M059J (cell line): Measurements from ENCODE around the gene KSR1. TPM values are rescaled to one million over a fixed set of nuclear protein-coding genes. Genes with fewer than 3 reads are reported as not detected.

Experiments used
- DNase-seq: peaks from one replicate; pipeline ENCODE4 v3.0.0-alpha.2; 2012; ENCODE audit warnings: low read depth
- total RNA-seq: library from RNA; depleted of rRNA; stranded (reverse); fragments of >200 nt; shearing (Covaris generic); gene quantifications from 2 replicates; pipeline ENCODE4 v1.2.3, GENCODE V29; 2014

The KSR1 gene
- total RNA-seq, 1 experiment from 2014 or later, result 3.8 TPM

DNA sequence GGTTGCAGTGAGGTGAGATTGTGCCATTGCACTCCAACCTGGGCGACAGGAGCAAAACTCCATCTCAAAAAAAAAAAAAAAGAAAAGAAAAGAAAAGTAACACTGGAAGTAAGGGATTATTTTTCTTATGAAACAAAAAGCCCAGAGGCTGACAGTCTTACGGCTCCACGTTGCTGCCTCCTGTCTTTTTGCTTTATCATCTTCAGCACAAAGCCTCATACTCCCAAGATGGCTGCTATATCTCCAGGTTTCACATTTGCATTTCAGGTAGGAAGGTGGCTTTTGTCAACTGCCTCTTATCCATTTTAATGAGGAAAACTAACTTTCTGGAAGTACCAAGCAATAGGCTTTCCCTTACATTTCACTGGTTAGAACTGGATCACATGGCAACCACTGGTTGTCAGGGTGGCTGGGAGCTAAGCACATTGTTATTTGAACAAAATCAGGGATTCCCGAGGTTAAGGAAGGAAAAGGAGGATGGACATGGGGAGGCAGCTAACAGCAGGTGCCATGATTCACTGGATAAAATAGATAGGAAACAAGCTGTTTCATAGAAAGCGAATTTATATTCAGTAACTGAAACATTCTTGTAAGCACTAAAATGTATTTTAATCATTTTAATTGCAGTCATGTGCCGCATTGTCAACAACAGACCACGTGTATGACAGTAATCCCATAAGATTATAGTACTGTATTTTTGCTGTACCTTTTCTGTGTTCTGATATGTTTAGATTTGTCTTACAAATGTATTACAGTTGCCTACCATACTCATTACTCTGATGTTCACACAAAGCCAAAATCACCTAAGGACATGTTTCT is 58.6 kb downstream of the KSR1 start:
- no peak for DNase-seq

DNA sequence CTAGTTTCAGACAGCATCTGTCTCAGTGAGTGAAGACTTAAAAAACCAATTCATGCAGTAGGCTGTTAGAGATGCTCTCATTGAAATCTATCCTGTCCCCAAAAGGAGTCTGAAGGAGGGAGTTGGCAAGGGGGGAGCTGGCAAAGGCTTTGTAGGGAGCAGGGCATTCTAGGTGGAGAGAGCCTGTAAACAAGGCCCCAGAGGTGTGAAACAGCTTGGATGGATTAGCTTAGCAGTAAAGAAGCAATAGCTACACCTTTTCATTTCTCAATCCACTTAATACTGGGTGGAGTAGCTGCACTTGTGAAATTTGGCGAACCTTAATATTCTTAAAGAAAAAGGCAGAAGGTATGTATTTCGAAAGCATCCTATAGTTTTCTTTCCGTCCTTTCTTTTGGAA is 61.8 kb downstream of the KSR1 start:
- DNase-seq, result no peak

DNA sequence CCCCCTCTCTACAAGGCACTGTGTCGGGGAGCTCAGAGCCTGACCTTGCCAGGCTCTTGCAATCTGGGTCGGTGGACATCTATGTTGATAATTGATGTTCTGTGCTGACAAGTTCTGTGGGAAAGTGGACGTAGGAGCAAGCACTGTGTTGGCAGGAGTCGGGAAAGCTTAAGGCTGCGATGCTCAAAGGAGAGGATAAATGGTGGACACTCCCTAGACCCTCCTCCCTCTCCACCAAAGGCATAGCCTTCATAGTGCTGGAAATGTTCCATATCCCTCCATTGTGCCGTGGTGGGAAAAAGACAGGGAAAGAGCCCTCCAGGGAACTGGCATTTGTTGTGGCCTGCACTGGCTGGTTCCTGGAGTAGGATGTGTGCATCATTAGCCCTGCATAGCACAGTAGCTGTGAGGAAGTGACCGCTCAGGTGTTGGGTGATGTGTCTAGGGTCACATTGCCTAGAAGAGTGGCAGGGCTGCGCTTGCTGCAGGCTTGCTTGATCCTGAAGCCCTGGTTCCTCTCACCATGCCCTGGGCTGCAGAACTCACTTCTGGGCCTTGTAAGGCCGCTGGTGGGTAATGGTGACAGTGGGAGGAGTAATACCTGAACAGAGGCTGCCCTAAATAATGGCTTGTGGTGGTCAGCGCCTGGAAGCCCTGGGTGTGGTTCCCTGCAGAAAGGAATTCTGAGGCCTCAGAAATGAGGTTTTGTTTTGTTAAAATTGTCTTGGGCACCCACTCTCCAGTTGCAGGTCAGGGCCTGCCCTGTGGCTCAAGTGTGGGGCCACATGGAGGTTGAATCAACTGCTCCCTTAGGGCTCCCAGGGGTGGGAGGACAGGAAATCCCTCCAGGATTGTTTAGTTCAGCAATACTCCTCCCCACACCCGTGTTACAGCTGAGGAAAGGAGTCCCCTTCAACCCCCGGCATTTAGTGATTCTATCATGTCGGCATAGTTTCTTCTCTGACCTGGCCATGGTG is 62.6 kb downstream of the KSR1 start:
- DNase-seq, result no peak

DNA sequence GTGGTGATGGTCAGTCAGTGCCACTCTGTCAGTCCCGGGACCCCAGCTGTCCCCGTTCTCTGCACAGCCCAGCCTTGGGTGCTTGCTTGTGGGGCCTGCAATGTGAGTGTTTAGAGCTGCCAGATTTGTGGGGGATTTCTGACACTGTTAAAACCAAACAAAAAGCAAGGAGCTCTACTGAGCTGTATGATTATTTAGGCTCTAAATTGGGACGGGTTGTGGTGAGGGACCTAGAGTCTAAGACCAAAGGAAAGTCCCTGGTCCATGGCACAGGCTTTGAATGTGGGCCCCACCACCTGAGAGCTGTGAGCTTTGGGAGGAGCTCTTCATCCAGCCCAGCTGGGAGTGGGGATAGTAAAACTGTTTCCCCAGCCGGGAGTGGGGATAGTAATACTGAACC is 63.3 kb downstream of the KSR1 start:
- no peak for DNase-seq

DNA sequence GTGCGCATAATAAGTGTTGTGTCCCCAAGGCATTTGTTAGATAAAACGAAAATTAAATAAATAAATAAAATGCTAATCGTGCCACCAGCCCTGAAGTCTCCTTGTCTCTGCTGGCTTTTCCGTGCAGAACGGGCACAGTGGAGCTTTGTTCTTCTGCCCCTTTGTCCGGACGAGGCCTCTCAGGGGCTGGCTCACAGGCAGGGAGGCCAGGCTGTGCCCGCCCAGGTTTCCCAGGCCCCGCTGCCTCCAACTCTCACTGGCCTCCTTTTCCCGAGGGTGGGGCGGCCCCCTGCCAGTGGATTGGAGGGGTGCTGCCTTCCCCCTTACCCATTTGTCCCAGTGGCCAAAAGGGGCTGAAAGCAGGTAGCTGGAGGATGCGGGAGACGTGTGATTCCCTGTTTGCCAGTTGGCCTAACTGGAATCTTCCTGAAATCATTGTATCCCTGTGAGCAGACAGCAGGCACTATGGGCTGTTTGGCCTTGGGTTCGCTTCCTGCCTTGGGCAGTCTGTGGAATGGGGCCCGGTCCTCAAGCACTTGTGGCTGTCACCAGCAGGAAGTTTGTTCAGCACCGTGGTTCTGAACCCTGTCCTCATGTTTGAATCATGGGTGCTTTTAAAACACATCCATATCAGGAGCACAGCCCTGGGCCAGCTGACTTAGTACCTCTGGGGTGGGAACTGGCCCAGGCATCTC is 64.4 kb downstream of the KSR1 start:
- DNase-seq, result no peak

DNA sequence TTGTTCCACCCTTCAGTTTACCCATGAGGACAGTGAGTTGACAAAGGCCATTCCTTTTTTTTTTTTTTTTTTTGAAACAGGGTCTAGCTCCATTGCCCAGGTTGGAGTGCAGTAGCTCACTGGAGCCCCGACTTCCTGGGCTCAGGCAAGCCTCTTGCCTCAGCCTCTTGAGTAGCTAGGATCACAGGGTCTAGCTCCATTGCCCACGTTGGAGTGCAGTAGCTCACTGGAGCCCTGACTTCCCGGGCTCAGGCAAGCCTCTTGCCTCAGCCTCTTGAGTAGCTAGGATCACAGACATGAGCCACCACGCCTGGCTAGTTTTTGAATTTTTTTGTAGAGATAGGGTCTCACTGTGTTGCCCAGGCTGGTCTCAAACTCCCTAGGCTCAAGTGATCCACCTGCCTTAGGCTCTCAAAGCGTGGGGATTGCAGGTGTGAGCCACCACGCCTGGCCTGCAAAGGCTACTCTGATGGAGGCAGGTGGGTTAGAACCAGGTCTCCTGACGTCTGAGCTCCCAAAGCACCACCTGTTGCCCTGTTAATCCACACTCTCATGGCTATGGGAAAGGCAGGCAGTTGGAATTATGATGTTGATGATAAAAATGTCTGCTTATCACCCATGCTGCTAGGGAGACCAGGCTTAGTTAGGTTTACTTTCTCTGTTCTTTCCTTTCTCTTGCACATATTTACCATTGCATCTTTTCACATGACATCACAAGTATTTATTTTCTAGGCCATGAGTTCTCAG is 65.2 kb downstream of the KSR1 start:
- DNase-seq, result no peak

DNA sequence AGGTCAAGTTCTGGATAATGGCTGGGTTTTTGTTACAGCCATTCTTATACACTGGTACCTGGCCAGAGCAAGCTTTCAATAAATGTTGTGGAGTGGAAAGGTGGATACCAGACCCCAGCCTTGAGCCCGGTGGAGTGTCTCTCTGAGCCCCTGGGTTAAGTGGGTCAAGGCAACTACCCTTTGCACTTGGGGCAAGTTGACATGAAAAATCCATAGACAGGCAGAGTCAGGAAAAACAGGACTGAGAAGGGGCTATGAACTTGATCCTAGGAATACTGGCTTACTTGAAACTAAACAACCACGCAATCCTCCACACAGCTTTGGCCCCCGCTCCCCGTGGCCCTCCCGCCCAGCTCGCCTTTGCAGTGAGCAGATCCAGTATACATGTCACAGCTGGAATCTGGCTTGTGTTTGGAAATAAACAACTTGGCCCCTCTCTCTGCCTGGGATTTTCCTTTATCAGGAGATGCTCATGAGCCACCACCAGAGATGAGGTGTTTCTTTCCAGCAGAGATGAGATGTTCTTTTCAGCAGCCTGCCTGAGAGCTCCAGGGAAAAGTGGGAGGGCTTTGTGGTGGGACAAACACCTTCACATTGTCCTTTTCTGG is 65.9 kb downstream of the KSR1 start:
- DNase-seq, result no peak

DNA sequence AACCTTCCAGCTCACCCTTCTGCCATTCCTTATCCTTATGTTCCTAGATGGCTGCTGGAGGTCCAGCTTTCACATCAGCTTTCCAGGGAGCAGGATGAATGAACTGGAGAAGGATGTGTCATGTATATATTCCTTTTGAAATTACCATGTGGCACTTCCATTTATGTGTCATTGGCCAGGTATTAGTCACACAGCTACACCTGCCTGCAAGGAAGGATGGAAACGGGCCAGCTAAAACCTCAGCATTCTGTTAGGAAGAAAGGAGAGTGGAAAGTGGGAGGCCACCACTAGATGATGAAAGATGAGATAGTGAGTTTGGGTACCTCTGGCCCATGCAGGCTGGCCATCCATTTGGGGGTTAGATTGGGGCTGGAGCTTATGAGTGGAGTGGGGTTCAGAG is 67.5 kb downstream of the KSR1 start:
- DNase-seq, result peak; percentile 16

DNA sequence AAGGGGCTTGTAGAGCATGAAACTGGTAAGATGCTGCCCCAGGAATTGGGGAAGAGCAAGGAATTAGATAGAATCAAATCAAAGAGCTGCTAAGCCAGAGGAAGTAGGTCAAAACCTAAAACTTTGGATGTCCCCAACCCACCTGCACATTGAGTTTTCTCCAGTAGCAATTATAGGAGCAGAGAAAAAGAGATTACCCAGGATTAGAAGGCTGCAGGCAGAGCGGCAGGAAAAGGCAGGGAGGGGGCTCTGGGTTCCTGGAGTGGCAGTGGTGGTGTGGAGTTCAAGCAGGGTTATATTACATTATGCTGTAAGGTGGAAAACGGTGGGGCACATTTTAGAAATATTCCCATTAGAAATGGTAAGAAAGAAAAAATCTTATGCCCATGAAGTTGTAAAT is 68.3 kb downstream of the KSR1 start:
- DNase-seq, result no peak

DNA sequence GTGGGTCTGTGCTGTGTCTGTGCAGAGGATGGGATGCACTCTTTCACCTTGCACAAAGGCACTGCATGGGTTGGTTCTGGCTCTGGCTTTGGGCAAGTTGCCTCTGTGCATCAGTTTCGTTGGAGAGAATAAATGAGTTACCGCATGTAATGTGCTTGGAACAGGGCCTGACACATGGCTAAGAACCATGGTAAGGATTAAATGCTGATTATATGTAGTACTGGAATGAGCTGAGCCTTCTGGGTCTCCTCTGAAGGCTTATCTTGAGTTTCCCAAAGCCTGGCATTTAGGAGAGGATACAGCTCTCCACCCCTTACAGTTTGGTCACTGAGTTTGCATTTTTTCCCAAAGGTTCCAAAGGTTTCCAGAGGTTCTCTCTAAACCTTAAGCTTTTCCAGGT is 69.1 kb downstream of the KSR1 start:
- no peak for DNase-seq

DNA sequence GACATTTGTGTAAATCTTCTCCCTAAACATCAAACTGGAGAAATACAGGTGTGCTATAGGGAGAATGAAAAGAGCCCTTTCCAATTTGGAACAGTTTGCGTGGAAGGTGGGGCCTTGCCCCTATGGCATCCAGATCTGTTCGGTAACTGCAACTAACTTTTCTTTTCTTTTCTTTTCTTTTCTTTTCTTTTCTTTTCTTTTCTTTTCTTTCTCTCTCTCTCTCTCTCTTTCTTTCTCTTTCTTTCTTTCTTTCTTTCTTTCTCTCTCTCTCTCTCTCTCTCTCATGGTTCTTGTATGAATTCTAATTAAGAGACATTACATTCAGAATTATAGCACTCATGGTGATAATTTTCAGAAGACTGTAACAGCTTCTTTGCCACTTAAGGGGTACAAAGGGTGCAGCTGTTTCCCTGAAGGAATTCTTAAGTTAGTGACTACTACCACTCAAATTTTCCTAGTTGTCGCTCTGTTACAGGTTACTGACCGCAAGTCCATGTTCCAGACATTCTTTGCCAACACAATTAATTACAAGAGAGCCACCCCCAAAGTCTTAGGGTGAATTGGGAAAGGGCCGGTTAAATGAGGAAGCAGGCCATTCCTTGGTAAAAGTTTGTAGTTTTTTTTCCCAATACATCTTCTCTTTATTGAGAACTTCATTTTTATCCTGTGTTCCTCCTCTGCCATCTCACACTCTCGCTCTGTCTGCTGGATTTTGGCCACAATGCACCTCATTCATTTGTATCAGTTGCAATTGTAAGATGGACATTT is 69.8 kb downstream of the KSR1 start:
- no peak for DNase-seq

DNA sequence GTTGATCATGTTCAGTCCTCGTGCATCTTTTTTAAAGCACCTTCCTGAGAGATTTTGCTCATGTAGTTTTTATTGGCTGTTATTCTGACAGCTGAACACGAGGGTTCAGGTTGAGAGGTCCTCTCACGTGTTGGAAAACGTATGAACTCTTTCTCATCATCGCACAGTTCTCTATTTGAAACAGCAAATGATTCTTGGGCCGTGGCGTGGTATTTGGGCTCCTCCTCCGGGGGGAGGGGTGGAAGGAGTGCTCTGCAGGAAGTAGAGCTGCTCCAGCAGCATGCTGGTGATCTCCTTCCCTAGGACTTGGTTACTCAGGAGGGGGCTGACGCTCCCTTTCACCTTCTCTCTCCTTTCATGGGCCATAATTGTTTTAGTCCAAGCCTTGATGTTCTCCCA is 70.4 kb downstream of the KSR1 start:
- no peak for DNase-seq

DNA sequence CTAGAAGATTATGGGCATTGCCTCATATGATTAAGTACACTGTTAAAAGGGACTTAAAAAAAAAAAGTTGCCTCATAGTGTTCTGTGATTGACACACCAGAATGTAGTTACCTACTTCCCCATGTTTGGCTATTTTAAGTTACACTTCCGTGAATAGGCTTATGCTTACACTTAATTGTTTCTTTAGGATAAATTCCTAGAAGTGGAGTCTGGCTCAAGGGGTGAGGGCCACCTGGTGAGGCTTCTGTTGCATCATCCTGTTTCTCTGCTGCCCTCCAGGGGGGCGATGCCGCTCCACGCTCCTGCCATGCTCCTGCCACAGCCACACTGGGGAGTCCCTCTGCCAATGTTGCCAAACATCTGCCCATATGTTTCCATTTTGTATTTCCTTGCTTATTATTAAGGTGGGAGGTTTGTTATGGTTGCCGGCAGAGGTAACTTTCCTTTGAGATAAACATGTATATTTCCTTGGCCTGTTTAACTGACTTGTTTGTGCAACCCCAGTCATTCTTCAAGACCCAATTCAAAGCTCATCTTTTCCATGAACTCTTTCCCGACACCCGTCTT is 73.1 kb downstream of the KSR1 start:
- DNase-seq, result no peak

DNA sequence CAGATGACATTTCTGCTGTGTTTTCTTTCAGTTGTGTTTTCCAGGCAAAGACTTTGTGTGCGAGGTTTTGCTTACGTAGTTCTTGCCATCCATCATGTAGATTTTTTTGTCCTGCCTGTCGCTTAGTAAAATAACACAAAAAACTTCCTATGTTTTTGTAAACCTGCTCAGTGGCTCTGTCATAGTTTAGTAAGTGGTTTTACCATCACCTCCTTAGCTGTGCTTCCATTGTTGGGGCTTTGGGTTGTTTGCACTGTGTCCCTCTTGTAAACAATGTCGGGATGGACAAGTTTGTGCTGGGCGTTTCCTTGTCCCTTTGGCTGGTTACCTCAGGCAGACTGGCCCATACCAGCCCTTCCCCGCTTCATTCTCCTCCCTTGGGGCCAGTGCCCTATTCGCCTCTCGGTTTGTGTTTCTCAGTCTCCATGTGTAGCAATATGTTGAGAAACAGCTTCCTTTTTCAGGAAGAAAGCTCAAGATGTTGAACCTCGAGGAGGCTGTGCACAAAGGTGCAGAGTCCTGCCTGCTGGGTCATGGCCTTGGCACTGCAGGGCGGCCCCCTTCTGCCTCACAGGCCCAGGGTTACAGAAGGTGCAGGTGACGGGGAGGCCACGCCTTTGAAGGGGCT is 74.6 kb downstream of the KSR1 start:
- DNase-seq, result no peak

DNA sequence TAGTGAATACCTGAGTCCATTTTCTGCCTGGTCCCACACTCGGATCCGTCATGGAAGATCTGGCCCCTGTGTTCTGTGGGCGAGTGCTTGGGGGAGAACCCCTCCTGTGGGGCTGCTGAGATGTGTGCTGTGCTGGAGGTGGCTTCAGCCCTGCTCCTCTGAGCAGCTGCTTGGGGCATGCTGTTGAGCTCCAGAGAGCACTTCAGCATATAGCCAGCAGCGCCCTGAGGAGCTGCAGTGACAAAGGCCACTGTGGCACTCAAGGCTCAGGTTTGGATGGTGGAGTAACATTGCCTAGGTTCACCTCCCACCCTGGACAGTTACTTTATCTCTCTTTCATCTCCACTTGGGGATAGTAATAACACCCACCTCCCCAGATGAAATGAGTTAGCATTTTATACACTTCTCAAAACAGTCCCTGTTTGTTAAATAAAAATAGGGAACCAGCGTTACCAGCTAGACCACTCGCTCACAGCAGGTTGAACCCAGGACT is 75.3 kb downstream of the KSR1 start:
- DNase-seq, result no peak

DNA sequence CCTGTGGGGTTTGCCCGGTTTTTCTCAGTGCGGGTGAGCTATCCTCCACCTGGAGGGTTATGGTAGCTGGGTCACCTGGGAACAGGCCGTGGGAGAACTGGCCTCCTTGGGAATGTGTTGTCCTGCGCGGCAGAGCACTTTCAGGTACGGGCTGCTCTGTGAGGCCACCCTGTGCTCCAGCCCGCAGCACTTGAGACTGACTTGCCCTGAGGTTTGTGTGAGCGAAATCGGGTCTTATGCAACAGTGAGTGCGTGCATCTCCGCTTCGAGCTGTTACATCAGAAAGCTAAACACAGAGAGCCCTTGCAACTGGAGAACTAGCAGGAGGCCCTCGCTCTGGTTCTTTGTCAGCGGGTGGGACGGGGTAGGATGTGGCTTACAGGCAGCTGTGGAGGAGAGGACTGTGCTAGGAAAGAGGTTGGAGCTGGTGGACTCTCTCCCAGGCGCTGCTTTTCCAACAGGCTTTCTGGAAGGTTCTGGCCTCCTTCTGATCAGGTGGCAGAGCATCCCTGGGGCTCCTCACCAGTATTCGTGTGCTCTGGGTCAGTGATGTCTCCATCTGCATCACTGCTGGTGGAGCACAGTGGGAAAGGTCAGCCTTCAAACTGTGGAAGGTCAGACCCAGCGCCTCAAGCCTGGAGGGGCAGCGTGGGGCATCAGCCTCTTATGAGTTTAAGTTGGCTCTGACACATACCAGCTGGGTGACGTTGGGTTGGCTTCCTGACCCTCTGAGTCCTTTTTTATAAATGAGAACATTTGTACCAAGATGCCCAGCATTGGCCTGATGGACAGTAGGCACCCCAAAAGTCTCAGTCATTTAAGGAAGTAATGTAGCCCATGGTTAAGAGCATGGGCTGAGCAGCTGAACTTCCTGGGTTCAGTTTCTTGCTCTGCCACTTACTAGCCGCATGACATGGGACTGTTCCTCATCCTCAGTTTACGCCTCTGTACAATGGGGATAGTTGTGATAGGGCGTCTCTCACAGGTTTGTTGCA is 76.3 kb downstream of the KSR1 start:
- no peak for DNase-seq

DNA sequence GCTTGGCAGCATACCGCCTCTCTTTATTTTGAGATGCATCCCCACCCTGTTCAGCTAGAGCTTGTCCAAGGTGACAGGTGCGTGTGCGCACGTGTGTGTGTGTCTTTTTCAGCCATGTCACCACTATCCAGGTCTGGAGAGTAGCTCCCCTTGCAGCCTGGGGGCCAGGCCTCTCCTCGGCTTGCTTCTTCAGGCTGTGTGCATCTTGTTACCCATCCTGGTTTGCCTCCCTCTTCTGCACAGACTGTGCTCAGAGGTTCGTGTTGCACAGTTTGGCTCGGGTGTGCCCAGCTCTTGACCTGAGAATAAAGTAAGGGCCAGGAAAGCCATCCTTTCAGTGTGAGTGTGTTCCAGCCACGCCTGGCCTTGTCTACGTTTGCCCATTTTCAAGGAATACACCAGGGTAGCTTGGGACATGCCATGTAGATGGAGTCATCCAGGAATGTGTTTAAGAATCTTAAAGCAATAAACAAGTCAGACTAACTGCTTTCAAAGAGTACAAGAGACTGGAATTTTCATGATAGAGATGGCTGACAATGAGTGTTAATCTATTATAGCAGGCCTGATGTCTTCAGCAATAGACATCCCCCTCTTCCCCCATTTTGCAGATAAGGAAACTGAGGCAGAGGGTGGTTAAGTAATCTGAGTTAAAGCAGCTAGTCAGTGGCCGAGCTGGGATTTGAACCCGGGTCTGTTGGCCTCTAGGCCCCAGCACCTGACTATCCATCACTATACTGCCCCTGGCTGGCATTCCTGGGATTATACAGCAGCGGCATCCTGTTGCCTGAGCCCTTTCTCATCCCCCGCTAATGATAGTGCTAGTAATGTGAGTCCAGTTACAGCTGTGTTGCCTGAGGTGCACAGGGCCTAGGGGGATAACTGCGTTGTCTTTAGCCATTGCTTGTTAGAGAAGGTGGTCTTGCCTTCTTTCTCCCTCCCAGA is 77.9 kb downstream of the KSR1 start:
- DNase-seq, result peak; percentile 88
